ENCODE measurements around the gene UQCR11.
"Not testable (repeated sequence)": the region's sequence is repeated elsewhere in the genome, so short reads cannot be mapped to it uniquely, and the experiment has no call there.

UQCR11 gene

DNA sequence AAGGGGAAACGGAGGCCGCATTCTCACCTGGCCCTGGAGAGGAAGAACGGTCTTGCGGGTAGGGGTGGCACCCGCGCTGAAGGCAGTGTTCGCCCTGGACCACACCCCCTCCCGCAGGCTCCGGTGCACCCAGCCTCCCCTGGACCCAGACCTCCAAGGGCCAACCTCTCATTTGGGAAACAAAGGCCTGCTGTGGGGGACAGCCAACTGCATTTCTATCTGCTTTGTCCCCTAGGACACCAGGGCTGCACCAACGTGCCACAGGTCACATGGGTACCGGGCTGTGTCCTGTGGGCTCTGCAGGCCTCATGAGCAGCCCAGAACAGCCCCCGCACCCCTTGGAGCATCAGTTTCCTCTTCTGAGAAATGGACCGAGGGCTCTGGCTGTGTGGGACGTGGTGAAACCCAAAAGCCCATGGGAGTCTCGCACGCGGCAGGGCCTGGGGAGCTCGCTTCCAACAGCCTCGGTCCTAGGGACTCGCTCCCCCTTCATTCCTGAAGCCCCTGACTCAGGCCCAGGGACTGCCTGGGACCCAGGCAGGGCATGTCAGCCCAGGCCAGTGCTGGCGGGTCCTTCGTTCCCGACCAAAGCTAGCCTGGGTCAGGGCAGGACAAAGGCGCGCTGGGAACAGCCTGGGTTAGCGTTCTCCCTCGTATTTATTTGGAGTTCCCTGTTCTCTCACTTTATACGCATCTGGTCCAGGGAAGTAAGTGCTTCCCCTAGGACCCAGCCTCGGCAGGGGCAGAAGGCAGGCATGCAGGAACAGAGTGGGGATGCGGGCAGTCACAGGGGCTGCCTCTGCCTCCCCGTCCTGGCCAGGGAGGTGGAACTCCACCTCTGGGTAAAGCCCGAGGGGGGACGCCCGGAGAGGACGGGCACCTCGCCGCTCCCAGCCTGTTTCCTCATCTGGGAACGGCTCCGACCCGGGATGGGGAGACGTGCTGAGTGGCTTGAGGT is 42.5 kb upstream of the UQCR11 start:
- H3K4me3 ChIP-seq (ENCODE audit: low read depth in 1 of 2, low read length in 2 of 2), result no peak overlapping the region
- H3K27ac ChIP-seq (ENCODE audit: low read depth, low read length), result no peak overlapping the region
- H3K27me3 ChIP-seq (ENCODE audit: control insufficient read depth in 1 of 2, insufficient read depth in 2 of 2, low read length in 2 of 2), result no peaks in the 10 kb centered on the region
- H3K9ac ChIP-seq (ENCODE audit: low read length), result no peak overlapping the region
- no peaks in the 10 kb centered on the region for H3K9me3 ChIP-seq (ENCODE audit: low read length)
- peaks cover 11% of the 10 kb centered on the region for H3K4me1 ChIP-seq (ENCODE audit: insufficient read depth, low read length)
- H3K36me3 ChIP-seq (ENCODE audit: insufficient read depth, low read length), result peaks cover 13% of the 10 kb centered on the region

DNA sequence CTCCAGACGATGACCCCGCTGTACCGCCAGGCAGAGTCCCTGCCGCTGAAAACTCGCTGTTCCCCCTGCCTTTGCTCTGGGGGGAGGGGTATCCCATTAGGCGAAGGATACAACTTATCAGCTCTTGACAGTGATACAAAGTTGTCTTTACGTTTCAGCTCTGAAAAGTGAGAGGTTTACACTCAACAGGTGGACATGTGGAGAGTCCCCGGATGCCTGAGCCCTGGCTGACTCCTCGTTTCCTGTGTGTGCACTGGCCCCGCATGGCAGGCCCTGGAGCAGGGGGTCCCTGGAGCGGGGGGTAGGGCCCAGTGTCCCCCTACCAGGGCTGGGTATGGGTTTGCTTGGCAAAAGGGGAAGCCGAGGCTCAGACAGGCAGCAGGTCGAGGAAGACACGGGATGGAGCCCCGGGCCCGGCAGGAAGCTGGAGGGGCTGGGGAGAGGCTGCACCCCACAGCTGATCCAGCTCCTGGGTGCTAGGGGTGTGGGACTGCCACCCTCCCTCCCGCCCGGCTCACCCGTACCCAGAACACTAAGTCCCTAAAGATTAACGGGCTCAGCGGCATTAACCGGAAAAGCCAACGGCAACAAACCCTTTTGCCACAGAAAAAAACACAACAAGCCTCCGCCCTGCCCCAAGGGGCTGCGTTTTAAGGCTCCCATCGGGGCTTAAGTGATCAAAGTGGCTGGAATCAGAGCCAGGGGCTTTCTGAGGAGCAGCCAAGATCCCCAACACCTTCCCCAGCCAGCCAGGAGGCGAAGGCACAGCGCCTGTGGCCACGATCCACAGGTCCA is 41.6 kb upstream of the UQCR11 start:
- no peak overlapping the region for H3K9ac ChIP-seq (ENCODE audit: low read length)
- H3K36me3 ChIP-seq (ENCODE audit: insufficient read depth, low read length), result peaks cover 13% of the 10 kb centered on the region
- no peaks in the 10 kb centered on the region for H3K9me3 ChIP-seq (ENCODE audit: low read length)
- H3K4me1 ChIP-seq (ENCODE audit: insufficient read depth, low read length), result peaks cover 11% of the 10 kb centered on the region
- no peaks in the 10 kb centered on the region for H3K27me3 ChIP-seq (ENCODE audit: control insufficient read depth in 1 of 2, insufficient read depth in 2 of 2, low read length in 2 of 2)
- no peak overlapping the region for H3K27ac ChIP-seq (ENCODE audit: low read depth, low read length)
- H3K4me3 ChIP-seq (ENCODE audit: low read depth in 1 of 2, low read length in 2 of 2), result no peak overlapping the region

DNA sequence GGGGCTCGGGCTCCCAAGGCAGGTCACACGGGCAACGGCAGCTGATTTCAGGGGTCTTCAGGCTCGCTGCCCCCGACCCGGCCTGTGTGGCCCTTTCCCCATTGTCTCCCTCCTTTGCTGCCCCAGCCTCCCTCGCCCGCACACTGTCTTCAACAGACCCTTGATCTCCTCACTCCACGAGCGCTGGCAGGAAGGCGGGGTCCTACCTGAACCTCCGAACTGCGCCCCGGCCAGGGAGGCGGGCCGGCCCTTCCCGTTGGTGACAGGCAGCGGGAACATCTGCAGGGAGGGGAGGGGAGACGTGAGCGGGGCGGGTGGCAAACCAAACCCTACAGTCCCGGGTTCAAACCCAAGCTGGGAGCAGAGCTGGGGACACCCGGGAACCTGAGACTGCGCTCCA is 40.9 kb upstream of the UQCR11 start:
- Histone ChIP-seq H3K4me1 (ENCODE audit: insufficient read depth, low read length) (peaks cover 11% of the 10 kb centered on the region), H3K36me3 (ENCODE audit: insufficient read depth, low read length) (peaks cover 13% of the 10 kb centered on the region), H3K27ac (ENCODE audit: low read depth, low read length) (no peak overlapping the region), H3K27me3 (ENCODE audit: control insufficient read depth in 1 of 2, insufficient read depth in 2 of 2, low read length in 2 of 2) (no peaks in the 10 kb centered on the region), H3K9ac (ENCODE audit: low read length) (no peak overlapping the region), H3K9me3 (ENCODE audit: low read length) (no peaks in the 10 kb centered on the region), H3K4me3 (ENCODE audit: low read depth in 1 of 2, low read length in 2 of 2) (no peak overlapping the region)

DNA sequence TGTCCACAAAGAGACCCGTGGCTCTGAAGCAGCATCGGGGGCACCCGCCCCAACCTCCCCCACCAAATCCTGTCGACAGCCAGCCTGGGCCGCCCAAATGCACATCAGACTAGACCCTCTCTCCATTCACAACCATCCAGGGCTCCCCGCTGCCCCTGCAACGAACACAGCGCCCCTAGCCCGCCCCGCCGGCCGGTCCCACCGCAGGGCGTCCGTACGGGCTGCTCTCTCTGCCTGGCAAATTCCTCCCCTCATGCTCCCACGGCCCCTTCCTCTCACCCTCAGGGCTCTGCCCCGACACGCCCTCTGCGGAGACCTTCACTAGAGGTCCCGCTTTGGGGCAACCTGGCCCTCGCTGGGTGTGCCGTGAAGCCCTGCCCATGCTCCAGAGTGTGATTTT is 40.0 kb upstream of the UQCR11 start:
- H3K9ac ChIP-seq (ENCODE audit: low read length), result no peak overlapping the region
- H3K4me1 ChIP-seq (ENCODE audit: insufficient read depth, low read length), result peaks cover 3% of the 10 kb centered on the region
- peaks cover 13% of the 10 kb centered on the region for H3K36me3 ChIP-seq (ENCODE audit: insufficient read depth, low read length)
- H3K4me3 ChIP-seq (ENCODE audit: low read depth in 1 of 2, low read length in 2 of 2), result no peak overlapping the region
- H3K9me3 ChIP-seq (ENCODE audit: low read length), result no peaks in the 10 kb centered on the region
- H3K27ac ChIP-seq (ENCODE audit: low read depth, low read length), result no peak overlapping the region
- no peaks in the 10 kb centered on the region for H3K27me3 ChIP-seq (ENCODE audit: control insufficient read depth in 1 of 2, insufficient read depth in 2 of 2, low read length in 2 of 2)

DNA sequence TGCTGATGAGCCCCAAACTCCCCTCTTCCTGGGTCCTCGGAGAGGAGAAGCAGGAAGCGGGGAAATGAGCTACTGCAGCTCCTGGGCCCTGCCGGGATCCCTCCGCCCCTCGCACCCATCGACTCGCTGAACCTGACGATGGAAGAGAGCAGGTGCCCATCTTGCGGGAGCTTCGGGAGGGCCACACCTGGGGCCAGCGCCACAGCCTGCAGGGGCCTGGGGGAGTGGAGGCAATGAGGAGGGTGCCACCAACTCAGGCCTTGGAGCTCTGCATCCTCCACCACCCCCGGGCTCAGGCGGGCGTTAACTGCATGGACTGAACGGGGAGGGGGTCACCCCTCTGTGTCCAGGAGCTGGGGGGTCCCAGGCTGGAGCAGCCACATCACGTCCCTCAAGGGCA is 38.8 kb upstream of the UQCR11 start:
- no peak overlapping the region for H3K4me3 ChIP-seq (ENCODE audit: low read depth in 1 of 2, low read length in 2 of 2)
- peaks cover 11% of the 10 kb centered on the region for H3K36me3 ChIP-seq (ENCODE audit: insufficient read depth, low read length)
- H3K9ac ChIP-seq (ENCODE audit: low read length), result no peak overlapping the region
- H3K27me3 ChIP-seq (ENCODE audit: control insufficient read depth in 1 of 2, insufficient read depth in 2 of 2, low read length in 2 of 2), result no peaks in the 10 kb centered on the region
- H3K27ac ChIP-seq (ENCODE audit: low read depth, low read length), result no peak overlapping the region
- no peaks in the 10 kb centered on the region for H3K4me1 ChIP-seq (ENCODE audit: insufficient read depth, low read length)
- H3K9me3 ChIP-seq (ENCODE audit: low read length), result no peaks in the 10 kb centered on the region

DNA sequence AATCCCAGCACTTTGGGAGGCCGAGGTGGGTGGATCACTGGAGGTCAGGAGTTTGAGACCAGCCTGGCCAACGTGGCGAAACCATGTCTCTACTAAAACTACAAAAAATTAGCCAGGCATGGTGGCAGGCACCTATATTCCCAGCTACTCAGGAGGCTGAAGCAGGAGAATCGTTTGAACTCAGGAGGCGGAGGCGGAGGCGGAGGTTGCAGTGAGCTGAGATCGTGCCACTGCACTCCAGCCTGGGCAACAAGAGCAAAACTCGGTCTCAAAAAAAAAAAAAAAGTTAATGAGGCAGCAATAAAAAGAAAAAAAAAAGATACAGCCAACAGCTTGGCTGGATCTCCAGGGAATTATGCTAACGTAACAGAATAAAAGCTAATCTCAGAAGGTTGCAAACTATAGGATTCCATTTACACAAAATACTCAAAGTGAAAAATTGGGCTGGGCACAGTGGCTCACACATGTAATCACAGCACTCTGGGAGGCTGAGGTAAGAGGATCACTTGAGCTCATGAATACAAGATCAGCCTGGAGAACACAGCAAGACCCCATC is 35.7 kb upstream of the UQCR11 start:
- H3K27ac ChIP-seq (ENCODE audit: low read depth, low read length); H3K36me3 ChIP-seq (ENCODE audit: insufficient read depth, low read length); H3K9ac ChIP-seq (ENCODE audit: low read length); H3K9me3 ChIP-seq (ENCODE audit: low read length); H3K27me3 ChIP-seq (ENCODE audit: control insufficient read depth in 1 of 2, insufficient read depth in 2 of 2, low read length in 2 of 2); H3K4me1 ChIP-seq (ENCODE audit: insufficient read depth, low read length); H3K4me3 ChIP-seq (ENCODE audit: low read depth in 1 of 2, low read length in 2 of 2): not testable (repeated sequence)

DNA sequence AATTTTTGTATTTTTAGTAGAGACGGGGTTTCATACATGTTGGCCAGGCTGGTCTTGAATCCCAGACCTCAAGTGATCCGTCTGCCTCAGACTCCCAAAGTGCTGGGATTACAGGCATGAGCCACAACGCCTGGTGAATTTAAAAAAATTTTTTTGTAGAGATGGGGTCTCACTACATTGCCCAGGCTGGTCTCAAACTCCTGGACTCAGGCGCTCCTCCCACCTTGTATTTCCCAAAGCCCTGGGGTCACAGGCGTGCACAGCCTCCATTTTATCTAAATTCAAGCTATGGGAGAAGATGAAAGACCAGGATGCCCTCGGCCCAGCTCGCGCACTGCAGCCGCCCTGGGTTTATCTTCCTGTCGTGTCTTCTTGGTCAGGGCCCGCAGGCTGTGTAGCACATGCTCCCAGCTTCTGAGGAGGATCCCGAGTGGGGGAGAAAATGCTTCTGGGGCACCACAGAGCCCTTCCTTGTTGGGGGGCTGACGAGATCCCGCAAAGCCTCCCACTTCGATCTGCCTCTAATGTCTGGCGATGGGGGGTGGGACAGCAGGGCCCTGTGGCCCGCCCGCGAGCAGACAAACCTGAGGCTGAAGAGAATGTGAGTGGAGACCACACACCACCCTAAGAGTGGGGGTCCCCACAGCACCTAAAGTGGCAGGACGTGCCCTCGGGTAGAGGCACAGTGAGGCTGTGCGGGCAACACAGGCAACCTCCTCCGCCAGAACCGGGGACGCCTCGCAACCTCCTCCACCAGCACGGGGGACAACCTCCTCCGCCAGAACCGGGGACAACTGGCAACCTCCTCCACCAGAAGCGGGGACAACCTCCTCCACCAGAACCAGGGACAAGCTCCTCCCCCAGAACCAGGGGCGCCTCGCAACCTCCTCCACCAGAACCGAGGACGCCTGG is 31.3 kb upstream of the UQCR11 start:
- Histone ChIP-seq H3K9ac (ENCODE audit: low read length) (no peak overlapping the region), H3K27me3 (ENCODE audit: control insufficient read depth in 1 of 2, insufficient read depth in 2 of 2, low read length in 2 of 2) (no peaks in the 10 kb centered on the region), H3K27ac (ENCODE audit: low read depth, low read length) (no peak overlapping the region), H3K9me3 (ENCODE audit: low read length) (no peaks in the 10 kb centered on the region), H3K4me1 (ENCODE audit: insufficient read depth, low read length) (no peaks in the 10 kb centered on the region), H3K36me3 (ENCODE audit: insufficient read depth, low read length) (no peaks in the 10 kb centered on the region), H3K4me3 (ENCODE audit: low read depth in 1 of 2, low read length in 2 of 2) (no peak overlapping the region)

DNA sequence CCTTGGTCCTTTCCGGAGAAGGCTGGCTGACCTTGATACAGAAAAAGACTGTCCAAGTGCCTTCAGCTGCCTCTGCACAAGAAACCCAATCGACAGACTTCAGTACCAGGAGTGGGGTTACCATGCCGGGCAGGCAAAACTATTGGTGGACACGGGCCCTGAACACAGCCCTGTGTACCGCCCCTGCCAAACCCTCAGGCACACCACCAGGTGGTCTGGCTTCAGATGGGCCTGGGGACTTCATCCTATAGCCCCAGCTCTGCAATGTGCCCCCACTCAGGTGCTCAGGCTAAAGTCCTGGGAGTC is 29.6 kb upstream of the UQCR11 start:
- no peaks in the 10 kb centered on the region for H3K27me3 ChIP-seq (ENCODE audit: control insufficient read depth in 1 of 2, insufficient read depth in 2 of 2, low read length in 2 of 2)
- H3K36me3 ChIP-seq (ENCODE audit: insufficient read depth, low read length), result no peaks in the 10 kb centered on the region
- no peak overlapping the region for H3K4me3 ChIP-seq (ENCODE audit: low read depth in 1 of 2, low read length in 2 of 2)
- no peaks in the 10 kb centered on the region for H3K4me1 ChIP-seq (ENCODE audit: insufficient read depth, low read length)
- H3K9ac ChIP-seq (ENCODE audit: low read length), result no peak overlapping the region
- no peak overlapping the region for H3K27ac ChIP-seq (ENCODE audit: low read depth, low read length)
- no peaks in the 10 kb centered on the region for H3K9me3 ChIP-seq (ENCODE audit: low read length)

DNA sequence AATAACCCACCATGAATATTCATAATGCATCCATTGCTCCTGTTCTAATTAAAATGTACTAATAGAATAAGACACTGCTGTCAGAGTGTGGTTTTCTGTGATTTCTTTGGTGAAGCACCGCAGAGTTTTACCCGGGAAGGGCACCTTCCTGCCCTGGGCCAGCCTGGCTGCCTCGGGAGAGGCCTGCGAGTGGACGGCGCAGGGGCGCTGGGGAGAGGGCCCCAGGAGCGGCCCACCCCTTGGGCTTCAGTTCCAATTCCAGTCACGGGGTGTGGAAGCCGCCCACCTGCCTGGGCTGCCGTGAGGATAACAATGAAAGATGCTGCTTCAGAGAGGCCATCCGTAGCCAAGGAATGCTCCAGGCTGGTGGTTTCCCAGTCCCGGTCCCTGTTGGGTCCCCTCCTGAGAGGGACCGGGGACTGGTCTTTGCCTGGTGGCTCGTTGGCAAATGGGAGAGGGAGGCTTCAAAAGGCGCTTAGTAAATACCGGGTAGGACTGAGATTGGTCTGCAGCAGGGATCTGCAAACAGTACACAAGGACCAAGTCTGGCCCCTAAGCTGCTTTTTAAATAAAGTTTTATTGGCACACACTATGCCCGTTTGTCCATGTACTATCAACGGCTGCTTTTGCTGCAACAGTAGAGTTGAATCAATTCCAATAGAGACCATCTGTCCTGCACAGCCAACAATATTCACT is 29.1 kb upstream of the UQCR11 start:
- Histone ChIP-seq H3K9ac (ENCODE audit: low read length) (no peak overlapping the region), H3K9me3 (ENCODE audit: low read length) (no peaks in the 10 kb centered on the region), H3K27me3 (ENCODE audit: control insufficient read depth in 1 of 2, insufficient read depth in 2 of 2, low read length in 2 of 2) (no peaks in the 10 kb centered on the region), H3K4me1 (ENCODE audit: insufficient read depth, low read length) (no peaks in the 10 kb centered on the region), H3K4me3 (ENCODE audit: low read depth in 1 of 2, low read length in 2 of 2) (no peak overlapping the region), H3K36me3 (ENCODE audit: insufficient read depth, low read length) (no peaks in the 10 kb centered on the region), H3K27ac (ENCODE audit: low read depth, low read length) (no peak overlapping the region)

DNA sequence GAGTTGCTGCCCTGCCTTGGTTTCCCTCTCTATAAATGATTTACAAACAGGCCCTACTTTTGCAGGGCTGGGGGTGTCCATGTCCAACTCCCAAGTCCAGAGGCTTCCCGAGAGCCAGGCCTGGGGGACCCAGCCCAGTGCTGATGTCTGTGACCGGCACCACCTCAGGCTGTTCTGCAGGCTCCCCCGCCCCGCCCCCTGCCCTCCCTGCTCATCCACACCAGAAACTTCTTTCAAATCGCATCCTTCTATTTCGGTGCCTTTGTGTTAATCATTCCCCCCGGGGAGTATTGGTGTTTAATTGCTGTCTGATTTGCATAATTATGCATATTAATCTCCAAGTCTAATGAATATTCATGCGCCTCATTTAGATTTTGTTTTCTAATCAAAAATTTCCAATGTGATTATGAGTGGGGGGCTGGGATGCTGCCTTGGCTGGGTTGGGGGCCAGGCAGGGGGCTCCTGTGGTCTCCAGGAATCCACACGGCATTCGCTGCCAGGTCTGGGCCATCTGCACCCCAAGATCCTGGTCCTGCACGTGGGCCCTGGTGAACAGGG is 28.1 kb upstream of the UQCR11 start:
- no peak overlapping the region for H3K27ac ChIP-seq (ENCODE audit: low read depth, low read length)
- H3K9ac ChIP-seq (ENCODE audit: low read length), result no peak overlapping the region
- no peak overlapping the region for H3K4me3 ChIP-seq (ENCODE audit: low read depth in 1 of 2, low read length in 2 of 2)
- no peaks in the 10 kb centered on the region for H3K4me1 ChIP-seq (ENCODE audit: insufficient read depth, low read length)
- no peaks in the 10 kb centered on the region for H3K36me3 ChIP-seq (ENCODE audit: insufficient read depth, low read length)
- no peaks in the 10 kb centered on the region for H3K27me3 ChIP-seq (ENCODE audit: control insufficient read depth in 1 of 2, insufficient read depth in 2 of 2, low read length in 2 of 2)
- H3K9me3 ChIP-seq (ENCODE audit: low read length), result no peaks in the 10 kb centered on the region

Data from muscle layer of colon (tissue), 2 donors.